ENCODE results near the gene PTK6. TPM values are rescaled to one million over a fixed set of nuclear protein-coding genes. Genes with fewer than 3 reads are reported as not detected.
"Not testable (repeated sequence)": the region's sequence is repeated elsewhere in the genome, so short reads cannot be mapped to it uniquely, and the experiment has no call there.

The PTK6 gene
- total RNA-seq, 2 donors from 2014 or later, result 0.22 TPM; not detected in 1

- H3K9ac ChIP-seq (ENCODE audit: extremely low read depth, low read length, poor library complexity, severe bottlenecking), result no peak overlapping the region
- peak; percentile 62 for TF ChIP-seq CTCF (conservative IDR thresholded peaks at IDR 0.05)
- H3K9me3 ChIP-seq (ENCODE audit: control insufficient read depth, low read length), result no peaks in the 10 kb centered on the region
- peaks cover 16% of the 10 kb centered on the region for H3K27me3 Mint-ChIP-seq (ENCODE audit: insufficient read depth)
- H3K4me1 ChIP-seq (ENCODE audit: control insufficient read depth, insufficient read depth, low read length), result no peaks in the 10 kb centered on the region
- H3K9me3 Mint-ChIP-seq, result peaks cover 2% of the 10 kb centered on the region
- H3K27me3 ChIP-seq (ENCODE audit: control insufficient read depth, insufficient read depth, low read length, poor library complexity, severe bottlenecking), result peaks cover 16% of the 10 kb centered on the region
- H3K4me3 Mint-ChIP-seq, result no peak overlapping the region
- H3K36me3 Mint-ChIP-seq (ENCODE audit: low read depth), result no peaks in the 10 kb centered on the region
- H3K36me3 ChIP-seq (ENCODE audit: control insufficient read depth, insufficient read depth, low read length), result no peaks in the 10 kb centered on the region
- no peak overlapping the region for H3K4me3 ChIP-seq (ENCODE audit: low read length)
- H3K27ac Mint-ChIP-seq, result no peak overlapping the region
- no peak overlapping the region for H3K27ac ChIP-seq (ENCODE audit: low read depth, low read length)
- H3K4me1 Mint-ChIP-seq, result no peaks in the 10 kb centered on the region
- peak; percentile 82 for DNase-seq
- 82 to 100% methylated on average over 1 to 12 of the region's 12 CpGs for WGBS, 2 experiments (ENCODE audit: insufficient coverage in 1 of 2, insufficient read length in 1 of 2)
Measured at GRCh38 chr20:63483834-63484233, 53.3 kb downstream of the PTK6 start.

- 21 to 72% methylated on average over 2 to 11 of the region's 11 CpGs for WGBS, 2 experiments (ENCODE audit: insufficient coverage in 1 of 2, insufficient read length in 1 of 2)
- no peak for TF ChIP-seq CTCF (conservative IDR thresholded peaks at IDR 0.05)
- no peak for DNase-seq
Measured at GRCh38 chr20:63482021-63482587, 55.1 kb downstream of the PTK6 start.

GRCh38 chr20:63481503-63481902, 55.7 kb downstream of the PTK6 start:
- Histone ChIP-seq H3K36me3 (ENCODE audit: control insufficient read depth, insufficient read depth, low read length) (no peaks in the 10 kb centered on the region), H3K4me3 (ENCODE audit: low read length) (no peak overlapping the region), H3K9ac (ENCODE audit: extremely low read depth, low read length, poor library complexity, severe bottlenecking) (no peak overlapping the region), H3K4me1 (ENCODE audit: control insufficient read depth, insufficient read depth, low read length) (no peaks in the 10 kb centered on the region), H3K27me3 (ENCODE audit: control insufficient read depth, insufficient read depth, low read length, poor library complexity, severe bottlenecking) (no peaks in the 10 kb centered on the region), H3K9me3 (ENCODE audit: control insufficient read depth, low read length) (no peaks in the 10 kb centered on the region), H3K27ac (ENCODE audit: low read depth, low read length) (no peak overlapping the region)
- Mint-ChIP-seq H3K27me3 (ENCODE audit: insufficient read depth) (peaks cover 4% of the 10 kb centered on the region), H3K4me3 (no peak overlapping the region), H3K36me3 (ENCODE audit: low read depth) (no peaks in the 10 kb centered on the region), H3K4me1 (no peaks in the 10 kb centered on the region), H3K9me3 (peaks cover 2% of the 10 kb centered on the region), H3K27ac (no peak overlapping the region)
- WGBS, 2 experiments (ENCODE audit: insufficient coverage in 1 of 2, insufficient read length in 1 of 2), result 81 to 89% methylated on average over 8 to 12 of the region's 12 CpGs
- TF ChIP-seq CTCF (conservative IDR thresholded peaks at IDR 0.05), result no peak
- DNase-seq, result no peak

More at GRCh38 chr20:63482021-63482587, 55.1 kb downstream of the PTK6 start:
- Mint-ChIP-seq H3K4me3 (no peak overlapping the region), H3K27ac (no peak overlapping the region), H3K9me3 (peaks cover 2% of the 10 kb centered on the region), H3K4me1 (no peaks in the 10 kb centered on the region), H3K36me3 (ENCODE audit: low read depth) (no peaks in the 10 kb centered on the region), H3K27me3 (ENCODE audit: insufficient read depth) (peaks cover 5% of the 10 kb centered on the region)
- Histone ChIP-seq H3K27me3 (ENCODE audit: control insufficient read depth, insufficient read depth, low read length, poor library complexity, severe bottlenecking) (peaks cover 3% of the 10 kb centered on the region), H3K9me3 (ENCODE audit: control insufficient read depth, low read length) (no peaks in the 10 kb centered on the region), H3K4me3 (ENCODE audit: low read length) (no peak overlapping the region), H3K27ac (ENCODE audit: low read depth, low read length) (no peak overlapping the region), H3K9ac (ENCODE audit: extremely low read depth, low read length, poor library complexity, severe bottlenecking) (no peak overlapping the region), H3K4me1 (ENCODE audit: control insufficient read depth, insufficient read depth, low read length) (no peaks in the 10 kb centered on the region), H3K36me3 (ENCODE audit: control insufficient read depth, insufficient read depth, low read length) (no peaks in the 10 kb centered on the region)

- H3K36me3 ChIP-seq (ENCODE audit: control insufficient read depth, insufficient read depth, low read length); H3K9me3 ChIP-seq (ENCODE audit: control insufficient read depth, low read length); H3K4me3 ChIP-seq (ENCODE audit: low read length); H3K27me3 Mint-ChIP-seq (ENCODE audit: insufficient read depth); H3K4me1 Mint-ChIP-seq; H3K27me3 ChIP-seq (ENCODE audit: control insufficient read depth, insufficient read depth, low read length, poor library complexity, severe bottlenecking); H3K4me1 ChIP-seq (ENCODE audit: control insufficient read depth, insufficient read depth, low read length); H3K4me3 Mint-ChIP-seq; H3K27ac Mint-ChIP-seq; H3K36me3 Mint-ChIP-seq (ENCODE audit: low read depth); DNase-seq; H3K27ac ChIP-seq (ENCODE audit: low read depth, low read length); H3K9me3 Mint-ChIP-seq; H3K9ac ChIP-seq (ENCODE audit: extremely low read depth, low read length, poor library complexity, severe bottlenecking): not testable (repeated sequence)
- 86 to 95% methylated on average over 4 to 32 of the region's 32 CpGs for WGBS, 2 experiments (ENCODE audit: insufficient coverage in 1 of 2, insufficient read length in 1 of 2)
Measured at GRCh38 chr20:63479695-63480419, 57.3 kb downstream of the PTK6 start.

All from endodermal cell (in vitro differentiated cells).